OCI-LY7 (cell line): Measurements from ENCODE around the gene SCAMP3.
"Not testable (repeated sequence)": the region's sequence is repeated elsewhere in the genome, so short reads cannot be mapped to it uniquely, and the experiment has no call there.

ENCODE experiments used
- EZH2phosphoT487 ChIP-seq: fragments of 200-600 bp; sonication (generic); IDR thresholded peaks from 2 replicates; pipeline ENCODE4 v1.6.1; 2018; ENCODE audit warnings: low read depth, borderline replicate concordance, mild to moderate bottlenecking, mixed run types, antibody characterized with exemption, low read length, moderate library complexity, mixed read lengths
- TF ChIP-seq, protein P1 (sequence below): fragments of 200-600 bp; sonication (generic); conservative IDR thresholded peaks from 2 replicates; pipeline ENCODE4 v1.5.1; 2014; ENCODE audit warnings: mild to moderate bottlenecking, antibody characterized with exemption, low read length, moderate library complexity, mixed read lengths

DNA sequence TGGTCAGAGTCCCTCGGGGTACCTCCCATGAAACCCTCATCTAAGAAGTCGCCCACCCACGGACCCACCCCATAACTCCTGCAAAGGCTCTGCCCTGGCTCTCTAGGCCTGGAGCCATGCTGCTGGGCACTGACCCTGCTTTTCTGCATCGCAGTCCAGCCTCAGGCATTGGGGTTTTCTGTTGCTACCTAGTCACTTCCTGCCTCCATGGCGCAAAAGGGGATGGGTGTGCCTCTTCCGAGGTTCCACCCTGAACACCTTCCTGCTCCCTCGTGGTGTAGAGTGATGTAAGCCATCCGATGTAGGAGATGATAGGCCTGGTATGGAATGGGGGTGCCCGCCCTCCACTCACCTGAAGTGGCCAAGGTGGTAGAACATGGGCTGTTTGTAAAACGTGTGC, 47.5 kb downstream of the SCAMP3 start:
- TF ChIP-seq, protein P1, sequence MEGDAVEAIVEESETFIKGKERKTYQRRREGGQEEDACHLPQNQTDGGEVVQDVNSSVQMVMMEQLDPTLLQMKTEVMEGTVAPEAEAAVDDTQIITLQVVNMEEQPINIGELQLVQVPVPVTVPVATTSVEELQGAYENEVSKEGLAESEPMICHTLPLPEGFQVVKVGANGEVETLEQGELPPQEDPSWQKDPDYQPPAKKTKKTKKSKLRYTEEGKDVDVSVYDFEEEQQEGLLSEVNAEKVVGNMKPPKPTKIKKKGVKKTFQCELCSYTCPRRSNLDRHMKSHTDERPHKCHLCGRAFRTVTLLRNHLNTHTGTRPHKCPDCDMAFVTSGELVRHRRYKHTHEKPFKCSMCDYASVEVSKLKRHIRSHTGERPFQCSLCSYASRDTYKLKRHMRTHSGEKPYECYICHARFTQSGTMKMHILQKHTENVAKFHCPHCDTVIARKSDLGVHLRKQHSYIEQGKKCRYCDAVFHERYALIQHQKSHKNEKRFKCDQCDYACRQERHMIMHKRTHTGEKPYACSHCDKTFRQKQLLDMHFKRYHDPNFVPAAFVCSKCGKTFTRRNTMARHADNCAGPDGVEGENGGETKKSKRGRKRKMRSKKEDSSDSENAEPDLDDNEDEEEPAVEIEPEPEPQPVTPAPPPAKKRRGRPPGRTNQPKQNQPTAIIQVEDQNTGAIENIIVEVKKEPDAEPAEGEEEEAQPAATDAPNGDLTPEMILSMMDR, result not testable (repeated sequence)
- not testable (repeated sequence) for TF ChIP-seq EZH2phosphoT487
